Subcutaneous adipose tissue (tissue), 4 donors: ENCODE results near the gene ALG3. TPM values are rescaled to one million over a fixed set of nuclear protein-coding genes. Genes with fewer than 3 reads are reported as not detected.

Experiments used
- CTCF ChIP-seq: fragments of 450-650 bp; IDR thresholded peaks from one replicate; pipeline ENCODE4 v1.5.1; 2016; ENCODE audit warnings: low read depth, mild to moderate bottlenecking, control low read depth, antibody characterized with exemption, moderate library complexity
- total RNA-seq, 4 donors: library from RNA; depleted of rRNA; stranded (reverse); fragments of >200 nt; gene quantifications; one replicate each; pipeline ENCODE4 v1.1.0, GENCODE V29; 2016

The ALG3 gene
- total RNA-seq, 4 donors from 2014 or later, result 23.3 to 53.7 (median 47.9) TPM

- TF ChIP-seq CTCF, result no peak
Measured at GRCh38 chr3:184237807-184238206, 11.0 kb downstream of the ALG3 start.

GRCh38 chr3:184237211-184237610, 11.6 kb downstream of the ALG3 start:
- TF ChIP-seq CTCF, result no peak

- TF ChIP-seq CTCF, result no peak
Measured at GRCh38 chr3:184236636-184237035, 12.1 kb downstream of the ALG3 start.

- no peak for TF ChIP-seq CTCF
Measured at GRCh38 chr3:184236033-184236410, 12.7 kb downstream of the ALG3 start.

- no peak for TF ChIP-seq CTCF
Measured at GRCh38 chr3:184235381-184236032, 13.3 kb downstream of the ALG3 start.

GRCh38 chr3:184234671-184235380, 13.9 kb downstream of the ALG3 start:
- TF ChIP-seq CTCF, result no peak

- TF ChIP-seq CTCF, result no peak
Measured at GRCh38 chr3:184234224-184234623, 14.5 kb downstream of the ALG3 start.
